NCI-H2029 (cell line): Measurements from ENCODE around the gene ATP5PB.

Experiments
- DNase-seq: peaks from one replicate; lab custom pipeline; 2025; lab: John Stamatoyannopoulos, UW

ATP5PB gene

DNA sequence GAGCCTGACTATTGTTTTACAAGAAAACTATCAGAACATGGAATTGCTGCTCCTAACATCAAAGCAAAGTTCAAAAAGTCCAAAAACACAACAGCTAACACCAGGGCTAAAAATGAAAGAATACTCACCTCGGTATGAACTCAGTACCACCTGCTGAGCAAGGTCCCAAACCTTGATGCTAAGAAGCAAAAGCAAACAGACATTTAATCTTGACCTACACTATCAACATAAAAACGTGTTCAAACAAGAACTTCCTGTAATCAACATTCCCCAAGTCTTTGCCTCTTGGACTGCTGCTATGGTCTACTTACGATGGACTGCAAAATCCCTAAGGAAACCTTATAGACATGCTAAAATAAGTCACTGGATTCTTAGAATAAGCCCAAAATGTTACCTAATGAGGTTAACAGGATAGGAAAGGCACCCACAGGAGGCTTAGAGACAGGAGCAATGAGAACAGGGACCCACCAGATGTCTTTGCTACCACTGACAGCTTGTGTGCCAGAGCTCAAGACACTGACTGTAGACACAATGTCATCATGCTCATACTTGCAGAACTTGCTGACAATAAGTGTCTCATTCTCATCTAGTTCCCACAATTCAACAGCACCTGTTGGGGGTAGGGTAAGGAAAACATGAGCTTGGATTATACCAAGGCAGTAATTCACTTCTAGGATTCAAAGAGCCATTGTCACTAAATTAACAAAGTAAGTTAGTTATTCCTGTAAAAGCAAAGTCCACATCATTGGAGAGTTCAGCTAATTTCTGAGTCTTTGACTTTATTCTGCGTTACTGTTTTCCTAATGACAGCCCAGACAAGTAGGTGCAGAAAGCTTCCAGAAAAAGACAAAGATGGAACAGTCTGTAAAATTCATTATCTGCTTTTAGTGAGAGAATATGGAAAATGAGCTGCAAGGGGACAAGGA lies 2.0 kb upstream of the ATP5PB start:
- DNase-seq, result no peak

DNA sequence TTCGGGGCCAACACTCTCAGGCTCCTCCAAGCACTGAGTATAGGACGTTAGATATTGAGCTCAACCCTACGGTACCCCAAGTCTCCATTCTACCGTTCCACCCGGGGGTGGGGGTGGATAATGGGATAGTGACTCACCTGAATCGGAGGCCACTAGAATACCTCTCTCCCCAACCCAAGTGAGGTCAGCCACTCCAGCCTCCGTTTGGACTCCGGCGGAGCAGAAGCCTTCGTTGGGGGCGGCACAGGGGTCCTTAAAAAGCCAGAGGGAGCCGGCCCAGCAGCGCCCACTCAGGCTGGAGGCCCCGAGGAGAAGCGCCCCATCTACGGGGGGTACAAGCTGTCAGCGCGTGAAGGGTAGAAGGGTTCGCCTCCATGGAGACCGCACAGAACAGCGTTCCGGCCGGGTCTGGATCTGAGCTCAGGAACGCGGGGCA lies 764 bp upstream of the ATP5PB start:
- no peak for DNase-seq

- no peak for DNase-seq
Measured at GRCh38 chr1:111449703-111450017, 396 bp downstream of the ATP5PB start.

GRCh38 chr1:111450185-111450584 lies 921 bp downstream of the ATP5PB start:
- DNase-seq, result no peak

GRCh38 chr1:111452581-111452980 lies 3.3 kb downstream of the ATP5PB start:
- no peak for DNase-seq

DNA sequence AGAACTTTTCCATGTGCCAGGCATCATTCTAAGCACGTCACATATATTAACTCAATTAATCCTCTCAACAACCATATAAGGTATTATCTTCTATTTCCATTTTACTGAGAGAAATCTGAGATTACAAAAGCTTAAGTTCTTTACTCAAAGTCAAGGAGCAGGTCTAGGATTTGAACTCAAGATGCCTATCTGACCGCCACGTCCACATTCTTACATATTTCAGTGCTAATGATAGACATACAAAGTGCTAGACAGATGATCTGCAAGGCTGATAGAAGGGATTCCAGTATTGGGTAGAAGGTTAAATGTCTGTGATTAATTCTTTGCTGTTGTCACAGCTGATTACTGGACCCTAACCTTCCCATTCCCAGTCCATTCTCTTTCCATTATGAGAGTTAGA lies 4.4 kb downstream of the ATP5PB start:
- no peak for DNase-seq

GRCh38 chr1:111454859-111455641 lies 5.8 kb downstream of the ATP5PB start:
- DNase-seq, result no peak

GRCh38 chr1:111455642-111456031 lies 6.4 kb downstream of the ATP5PB start:
- no peak for DNase-seq

DNA sequence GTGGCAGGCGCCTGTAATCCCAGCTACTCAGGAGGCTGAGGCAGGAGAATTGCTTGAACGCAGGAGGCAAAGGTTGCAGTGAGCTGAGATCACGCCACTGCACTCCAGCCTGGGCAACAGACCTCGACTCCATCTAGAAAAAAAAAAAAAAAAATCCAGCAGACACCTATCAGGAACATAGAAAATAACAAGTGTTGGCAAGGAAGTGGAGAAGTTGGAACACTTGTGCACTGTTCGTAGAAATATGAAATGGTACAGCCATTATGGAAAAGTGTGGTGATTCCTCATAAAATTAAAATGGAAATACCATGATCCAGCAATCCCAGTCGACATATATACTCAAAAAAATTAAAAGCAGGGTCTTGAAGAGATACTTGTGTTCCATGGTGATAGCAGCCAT lies 12.5 kb downstream of the ATP5PB start:
- DNase-seq, result no peak

GRCh38 chr1:111462370-111463028 lies 13.2 kb downstream of the ATP5PB start:
- no peak for DNase-seq

- no peak for DNase-seq
Measured at GRCh38 chr1:111463029-111463683, 13.9 kb downstream of the ATP5PB start.

DNA sequence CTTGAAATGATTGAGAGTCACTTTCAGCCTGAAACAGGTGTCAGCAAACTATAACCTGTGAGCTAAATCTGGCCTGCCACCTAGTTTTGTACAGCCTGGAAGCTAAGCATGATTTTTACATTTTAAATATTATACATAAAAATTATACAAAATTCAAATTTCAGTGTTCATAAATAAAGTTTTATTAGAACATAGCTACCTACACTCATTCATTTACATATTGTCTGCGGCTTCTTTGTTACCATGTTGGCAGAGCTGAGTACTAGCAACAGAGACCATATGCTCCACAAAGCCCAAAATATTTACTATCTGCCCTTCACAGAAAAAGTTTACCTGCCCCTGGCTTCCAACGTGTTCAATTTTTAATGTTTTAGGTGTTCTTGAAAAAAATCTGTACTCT lies 16.5 kb downstream of the ATP5PB start:
- no peak for DNase-seq

DNA sequence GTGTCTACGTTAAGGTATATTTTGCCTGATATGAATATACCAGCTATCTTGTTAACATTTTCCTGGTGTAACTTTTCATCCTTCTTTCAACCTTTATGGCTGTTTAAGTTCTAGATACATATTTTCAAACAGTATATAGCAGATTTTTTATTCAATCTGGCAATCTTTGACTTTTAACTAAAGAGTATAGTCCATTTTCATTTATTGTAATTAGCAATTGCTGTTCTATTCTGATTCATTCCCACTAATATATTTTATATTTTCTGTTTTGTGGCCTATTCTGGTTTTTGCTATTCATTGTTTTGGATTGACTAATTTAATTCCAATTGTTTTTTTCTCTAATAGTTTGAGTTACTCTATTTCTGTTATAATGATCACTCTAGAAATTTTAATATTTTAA lies 17.2 kb downstream of the ATP5PB start:
- DNase-seq, result no peak

GRCh38 chr1:111467865-111468716 lies 18.8 kb downstream of the ATP5PB start:
- no peak for DNase-seq

- DNase-seq, result no peak
Measured at GRCh38 chr1:111468717-111469100, 19.4 kb downstream of the ATP5PB start.

DNA sequence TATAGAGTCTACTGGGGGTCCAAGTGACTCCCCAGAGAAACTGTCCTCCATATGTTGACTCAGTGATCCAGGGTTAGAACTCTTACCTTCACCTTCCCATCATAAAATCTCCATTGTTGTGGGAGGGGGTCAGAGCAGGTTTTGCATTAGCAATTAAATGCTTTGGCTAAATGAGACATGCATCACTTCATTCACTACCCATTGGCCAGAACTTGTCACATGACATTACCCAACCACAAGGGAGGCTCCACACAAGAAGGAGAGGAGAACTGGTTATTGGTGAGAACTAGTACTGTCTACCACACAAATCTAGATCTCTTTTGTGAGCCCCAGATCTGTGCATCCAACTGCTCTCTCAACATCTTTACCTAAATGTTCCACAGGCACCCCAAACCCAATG lies 20.3 kb downstream of the ATP5PB start:
- no peak for DNase-seq

DNA sequence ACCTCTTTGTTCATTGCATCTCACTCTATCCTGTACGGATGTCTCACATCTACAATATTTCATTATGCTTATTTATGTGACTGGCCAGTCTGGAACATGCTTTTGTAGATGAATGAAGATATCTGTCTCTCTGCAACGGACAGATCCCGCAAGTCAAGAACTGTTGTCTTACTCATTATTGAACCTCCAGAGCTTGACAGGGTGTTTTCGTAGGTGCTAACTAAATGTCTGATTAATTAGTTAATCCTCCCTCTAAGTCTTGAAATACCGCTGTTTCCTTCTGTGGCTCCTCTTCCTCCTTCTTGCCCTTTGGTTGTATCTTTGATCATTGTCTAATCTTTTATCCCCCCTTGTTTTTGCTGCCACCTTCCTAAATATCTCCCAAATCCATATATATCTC lies 21.3 kb downstream of the ATP5PB start:
- no peak for DNase-seq

- no peak for DNase-seq
Measured at GRCh38 chr1:111471012-111471411, 21.7 kb downstream of the ATP5PB start.

GRCh38 chr1:111471538-111471937 lies 22.3 kb downstream of the ATP5PB start:
- DNase-seq, result no peak

- no peak for DNase-seq
Measured at GRCh38 chr1:111474106-111474505, 24.8 kb downstream of the ATP5PB start.

GRCh38 chr1:111474521-111474920 lies 25.3 kb downstream of the ATP5PB start:
- no peak for DNase-seq
